ENCODE data around the gene ZNF514. TPM values are rescaled to one million over a fixed set of nuclear protein-coding genes. Genes with fewer than 3 reads are reported as not detected.

Gene ZNF514
- total and polyA plus RNA-seq, 10 of the 15 experiments (the other 5 are each of a cell fraction or from before 2014, with no cell fraction given) = 5.1 to 8.7 (median 6.6) TPM

DNA sequence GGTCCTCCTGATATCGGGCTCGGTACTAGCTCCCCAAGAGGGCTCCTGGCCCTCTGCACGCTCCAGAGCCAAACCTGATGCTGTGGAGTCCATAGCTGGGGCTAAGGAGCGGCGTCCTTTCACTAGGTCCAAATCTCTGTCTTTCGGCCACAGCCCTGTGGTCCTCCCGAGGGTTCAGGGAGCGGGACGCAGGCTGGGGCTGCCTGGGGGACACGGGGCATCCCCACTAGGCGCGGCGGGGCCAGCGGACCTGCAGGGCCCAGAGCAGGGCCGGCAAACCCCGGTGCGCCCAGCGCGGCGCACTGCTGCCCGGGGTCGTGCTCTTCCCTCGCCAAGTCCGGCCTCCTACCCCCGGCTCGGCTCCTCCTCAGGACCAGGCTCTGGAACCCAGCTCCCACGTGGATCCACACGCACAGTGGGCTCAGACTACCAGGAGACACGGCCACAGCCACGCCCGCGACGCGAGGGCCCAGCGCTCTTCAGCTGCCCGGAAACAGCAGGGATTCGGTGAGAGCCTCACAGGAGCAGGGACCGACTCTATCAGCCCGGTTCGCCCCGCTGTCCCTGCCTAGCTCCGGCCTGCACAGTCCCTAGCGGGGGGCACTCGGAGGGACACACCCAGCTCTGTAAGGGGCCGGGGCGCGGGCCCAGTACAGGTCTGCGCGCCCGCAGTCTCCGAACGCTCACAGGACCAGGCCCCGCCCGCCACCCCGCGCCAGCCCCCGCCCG is 593 bp downstream of the ZNF514 start (continued):
- TF ChIP-seq, protein P1, sequence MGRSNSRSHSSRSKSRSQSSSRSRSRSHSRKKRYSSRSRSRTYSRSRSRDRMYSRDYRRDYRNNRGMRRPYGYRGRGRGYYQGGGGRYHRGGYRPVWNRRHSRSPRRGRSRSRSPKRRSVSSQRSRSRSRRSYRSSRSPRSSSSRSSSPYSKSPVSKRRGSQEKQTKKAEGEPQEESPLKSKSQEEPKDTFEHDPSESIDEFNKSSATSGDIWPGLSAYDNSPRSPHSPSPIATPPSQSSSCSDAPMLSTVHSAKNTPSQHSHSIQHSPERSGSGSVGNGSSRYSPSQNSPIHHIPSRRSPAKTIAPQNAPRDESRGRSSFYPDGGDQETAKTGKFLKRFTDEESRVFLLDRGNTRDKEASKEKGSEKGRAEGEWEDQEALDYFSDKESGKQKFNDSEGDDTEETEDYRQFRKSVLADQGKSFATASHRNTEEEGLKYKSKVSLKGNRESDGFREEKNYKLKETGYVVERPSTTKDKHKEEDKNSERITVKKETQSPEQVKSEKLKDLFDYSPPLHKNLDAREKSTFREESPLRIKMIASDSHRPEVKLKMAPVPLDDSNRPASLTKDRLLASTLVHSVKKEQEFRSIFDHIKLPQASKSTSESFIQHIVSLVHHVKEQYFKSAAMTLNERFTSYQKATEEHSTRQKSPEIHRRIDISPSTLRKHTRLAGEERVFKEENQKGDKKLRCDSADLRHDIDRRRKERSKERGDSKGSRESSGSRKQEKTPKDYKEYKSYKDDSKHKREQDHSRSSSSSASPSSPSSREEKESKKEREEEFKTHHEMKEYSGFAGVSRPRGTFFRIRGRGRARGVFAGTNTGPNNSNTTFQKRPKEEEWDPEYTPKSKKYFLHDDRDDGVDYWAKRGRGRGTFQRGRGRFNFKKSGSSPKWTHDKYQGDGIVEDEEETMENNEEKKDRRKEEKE (IDR thresholded peaks at IDR 0.05) = no peak
- TF ChIP-seq EED (IDR thresholded peaks at IDR 0.05; ENCODE audit: low read depth) = peak; percentile 33; the same call in 1 of the 2 replicates
- TF ChIP-seq, protein P2, sequence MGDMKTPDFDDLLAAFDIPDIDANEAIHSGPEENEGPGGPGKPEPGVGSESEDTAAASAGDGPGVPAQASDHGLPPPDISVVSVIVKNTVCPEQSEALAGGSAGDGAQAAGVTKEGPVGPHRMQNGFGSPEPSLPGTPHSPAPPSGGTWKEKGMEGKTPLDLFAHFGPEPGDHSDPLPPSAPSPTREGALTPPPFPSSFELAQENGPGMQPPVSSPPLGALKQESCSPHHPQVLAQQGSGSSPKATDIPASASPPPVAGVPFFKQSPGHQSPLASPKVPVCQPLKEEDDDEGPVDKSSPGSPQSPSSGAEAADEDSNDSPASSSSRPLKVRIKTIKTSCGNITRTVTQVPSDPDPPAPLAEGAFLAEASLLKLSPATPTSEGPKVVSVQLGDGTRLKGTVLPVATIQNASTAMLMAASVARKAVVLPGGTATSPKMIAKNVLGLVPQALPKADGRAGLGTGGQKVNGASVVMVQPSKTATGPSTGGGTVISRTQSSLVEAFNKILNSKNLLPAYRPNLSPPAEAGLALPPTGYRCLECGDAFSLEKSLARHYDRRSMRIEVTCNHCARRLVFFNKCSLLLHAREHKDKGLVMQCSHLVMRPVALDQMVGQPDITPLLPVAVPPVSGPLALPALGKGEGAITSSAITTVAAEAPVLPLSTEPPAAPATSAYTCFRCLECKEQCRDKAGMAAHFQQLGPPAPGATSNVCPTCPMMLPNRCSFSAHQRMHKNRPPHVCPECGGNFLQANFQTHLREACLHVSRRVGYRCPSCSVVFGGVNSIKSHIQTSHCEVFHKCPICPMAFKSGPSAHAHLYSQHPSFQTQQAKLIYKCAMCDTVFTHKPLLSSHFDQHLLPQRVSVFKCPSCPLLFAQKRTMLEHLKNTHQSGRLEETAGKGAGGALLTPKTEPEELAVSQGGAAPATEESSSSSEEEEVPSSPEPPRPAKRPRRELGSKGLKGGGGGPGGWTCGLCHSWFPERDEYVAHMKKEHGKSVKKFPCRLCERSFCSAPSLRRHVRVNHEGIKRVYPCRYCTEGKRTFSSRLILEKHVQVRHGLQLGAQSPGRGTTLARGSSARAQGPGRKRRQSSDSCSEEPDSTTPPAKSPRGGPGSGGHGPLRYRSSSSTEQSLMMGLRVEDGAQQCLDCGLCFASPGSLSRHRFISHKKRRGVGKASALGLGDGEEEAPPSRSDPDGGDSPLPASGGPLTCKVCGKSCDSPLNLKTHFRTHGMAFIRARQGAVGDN (IDR thresholded peaks at IDR 0.05) = 0 out of 2 replicates have a peak, but pooled peaks have one; percentile 32
- no peak for TF ChIP-seq TBL1XR1 (IDR thresholded peaks at IDR 0.05; ENCODE audit: low read depth, low read length)
- TF ChIP-seq POU2F2 (IDR thresholded peaks at IDR 0.05; ENCODE audit: borderline replicate concordance, low read depth, low read length) = no peak
- TF ChIP-seq CHD1 (IDR thresholded peaks at IDR 0.05; ENCODE audit: low read depth, low read length) = no peak
- TF ChIP-seq, protein P3, sequence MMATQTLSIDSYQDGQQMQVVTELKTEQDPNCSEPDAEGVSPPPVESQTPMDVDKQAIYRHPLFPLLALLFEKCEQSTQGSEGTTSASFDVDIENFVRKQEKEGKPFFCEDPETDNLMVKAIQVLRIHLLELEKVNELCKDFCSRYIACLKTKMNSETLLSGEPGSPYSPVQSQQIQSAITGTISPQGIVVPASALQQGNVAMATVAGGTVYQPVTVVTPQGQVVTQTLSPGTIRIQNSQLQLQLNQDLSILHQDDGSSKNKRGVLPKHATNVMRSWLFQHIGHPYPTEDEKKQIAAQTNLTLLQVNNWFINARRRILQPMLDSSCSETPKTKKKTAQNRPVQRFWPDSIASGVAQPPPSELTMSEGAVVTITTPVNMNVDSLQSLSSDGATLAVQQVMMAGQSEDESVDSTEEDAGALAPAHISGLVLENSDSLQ (IDR thresholded peaks at IDR 0.05) = no peak
- no peak for TF ChIP-seq CBX3 (IDR thresholded peaks at IDR 0.05; ENCODE audit: borderline replicate concordance, low read depth)
- TF ChIP-seq, protein P4, sequence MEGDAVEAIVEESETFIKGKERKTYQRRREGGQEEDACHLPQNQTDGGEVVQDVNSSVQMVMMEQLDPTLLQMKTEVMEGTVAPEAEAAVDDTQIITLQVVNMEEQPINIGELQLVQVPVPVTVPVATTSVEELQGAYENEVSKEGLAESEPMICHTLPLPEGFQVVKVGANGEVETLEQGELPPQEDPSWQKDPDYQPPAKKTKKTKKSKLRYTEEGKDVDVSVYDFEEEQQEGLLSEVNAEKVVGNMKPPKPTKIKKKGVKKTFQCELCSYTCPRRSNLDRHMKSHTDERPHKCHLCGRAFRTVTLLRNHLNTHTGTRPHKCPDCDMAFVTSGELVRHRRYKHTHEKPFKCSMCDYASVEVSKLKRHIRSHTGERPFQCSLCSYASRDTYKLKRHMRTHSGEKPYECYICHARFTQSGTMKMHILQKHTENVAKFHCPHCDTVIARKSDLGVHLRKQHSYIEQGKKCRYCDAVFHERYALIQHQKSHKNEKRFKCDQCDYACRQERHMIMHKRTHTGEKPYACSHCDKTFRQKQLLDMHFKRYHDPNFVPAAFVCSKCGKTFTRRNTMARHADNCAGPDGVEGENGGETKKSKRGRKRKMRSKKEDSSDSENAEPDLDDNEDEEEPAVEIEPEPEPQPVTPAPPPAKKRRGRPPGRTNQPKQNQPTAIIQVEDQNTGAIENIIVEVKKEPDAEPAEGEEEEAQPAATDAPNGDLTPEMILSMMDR (IDR thresholded peaks at IDR 0.05 in 2 of 3, conservative IDR thresholded peaks at IDR 0.05 in 1 of 3; ENCODE audit: control insufficient read depth in 2 of 3, extremely low read depth in 1 of 3, insufficient read depth in 1 of 3, low read depth in 3 of 3, low read length in 3 of 3) = no peak
- TF ChIP-seq SMC3 (IDR thresholded peaks at IDR 0.05; ENCODE audit: borderline replicate concordance, low read length) = no peak
- no peak for TF ChIP-seq MTA3 (IDR thresholded peaks at IDR 0.05; ENCODE audit: borderline replicate concordance, low read length)
- no peak for TF ChIP-seq SUZ12 (IDR thresholded peaks at IDR 0.05; ENCODE audit: unreplicated experiment)
- no peak for TF ChIP-seq NFIC (IDR thresholded peaks at IDR 0.05; ENCODE audit: low read depth, low read length)
- TF ChIP-seq RFX5 (IDR thresholded peaks at IDR 0.05; ENCODE audit: low read depth, low read length) = no peak
- TF ChIP-seq BRCA1 (IDR thresholded peaks at IDR 0.05; ENCODE audit: low read depth, low read length) = no peak
- no peak for TF ChIP-seq POLR2AphosphoS5 (IDR thresholded peaks at IDR 0.05; ENCODE audit: low read length)
- TF ChIP-seq WRNIP1 (IDR thresholded peaks at IDR 0.05; ENCODE audit: borderline replicate concordance, low read depth, low read length) = no peak
